Measurements from ENCODE around the gene BCL2L15. TPM values are rescaled to one million over a fixed set of nuclear protein-coding genes. Genes with fewer than 3 reads are reported as not detected.

Gene BCL2L15
- total RNA-seq, 1 donor from 2014 or later: 0.06 TPM

GRCh38 chr1:113901191-113901590 lies 13.8 kb upstream of the BCL2L15 start:
- DNase-seq (ENCODE audit: low read depth): no peak
- no peak for TF ChIP-seq CTCF (conservative IDR thresholded peaks at IDR 0.05; ENCODE audit: low read depth, low read length)
- no peak overlapping the region for H3K4me3 ChIP-seq (ENCODE audit: low read depth, low read length)

GRCh38 chr1:113899111-113899510 lies 11.7 kb upstream of the BCL2L15 start:
- TF ChIP-seq CTCF (conservative IDR thresholded peaks at IDR 0.05; ENCODE audit: low read depth, low read length): no peak
- no peak overlapping the region for H3K4me3 ChIP-seq (ENCODE audit: low read depth, low read length)
- DNase-seq (ENCODE audit: low read depth): no peak

- TF ChIP-seq CTCF (conservative IDR thresholded peaks at IDR 0.05; ENCODE audit: low read depth, low read length): no peak
- no peak for DNase-seq (ENCODE audit: low read depth)
- H3K4me3 ChIP-seq (ENCODE audit: low read depth, low read length): no peak overlapping the region
Observed at GRCh38 chr1:113898241-113898814, 10.9 kb upstream of the BCL2L15 start.

DNA sequence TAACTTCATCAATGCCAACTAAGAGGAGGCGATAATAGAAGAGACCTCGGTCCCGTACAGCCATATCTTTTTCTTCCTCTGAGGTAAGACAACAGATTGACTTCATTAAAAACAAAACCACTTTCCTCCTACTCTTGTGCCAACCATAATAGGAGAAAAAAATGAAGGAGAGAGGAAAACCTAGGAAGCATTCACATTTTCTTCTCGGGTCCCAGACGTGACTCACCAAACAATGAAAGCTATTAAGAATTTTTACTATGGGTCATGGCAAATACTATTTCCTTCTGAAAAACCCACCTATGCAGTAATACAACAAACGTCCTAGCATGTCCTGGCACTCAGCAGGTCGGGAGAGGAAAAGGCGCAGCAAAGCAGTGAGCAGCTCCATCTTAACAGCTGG lies 8.6 kb upstream of the BCL2L15 start:
- no peak for DNase-seq (ENCODE audit: low read depth)
- TF ChIP-seq CTCF (conservative IDR thresholded peaks at IDR 0.05; ENCODE audit: low read depth, low read length): no peak
- H3K4me3 ChIP-seq (ENCODE audit: low read depth, low read length): no peak overlapping the region

DNA sequence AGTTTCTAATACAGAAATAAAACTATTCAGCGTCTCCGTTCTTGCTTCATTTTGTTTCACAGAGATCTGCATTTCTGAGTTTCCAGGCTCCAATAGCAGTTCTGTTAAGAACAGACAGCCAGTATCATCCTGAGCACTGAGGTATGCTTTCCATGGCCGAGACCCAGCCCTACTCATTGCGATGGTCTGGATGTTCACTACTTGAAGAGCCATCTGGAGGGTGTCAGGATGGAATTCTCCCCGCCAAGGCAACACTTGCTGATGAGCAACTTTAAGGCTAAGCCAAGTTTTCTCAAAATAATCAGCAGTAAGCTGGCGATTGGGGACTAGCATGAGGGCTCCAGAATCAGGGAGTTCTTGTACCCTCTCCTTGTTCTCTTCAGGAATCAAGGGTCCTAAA lies 7.7 kb upstream of the BCL2L15 start:
- DNase-seq (ENCODE audit: low read depth): no peak
- TF ChIP-seq CTCF (conservative IDR thresholded peaks at IDR 0.05; ENCODE audit: low read depth, low read length): no peak
- H3K4me3 ChIP-seq (ENCODE audit: low read depth, low read length): no peak overlapping the region

- no peak overlapping the region for H3K4me3 ChIP-seq (ENCODE audit: low read depth, low read length)
- no peak for TF ChIP-seq CTCF (conservative IDR thresholded peaks at IDR 0.05; ENCODE audit: low read depth, low read length)
- DNase-seq (ENCODE audit: low read depth): no peak
Observed at GRCh38 chr1:113893267-113893666, 5.9 kb upstream of the BCL2L15 start.

DNA sequence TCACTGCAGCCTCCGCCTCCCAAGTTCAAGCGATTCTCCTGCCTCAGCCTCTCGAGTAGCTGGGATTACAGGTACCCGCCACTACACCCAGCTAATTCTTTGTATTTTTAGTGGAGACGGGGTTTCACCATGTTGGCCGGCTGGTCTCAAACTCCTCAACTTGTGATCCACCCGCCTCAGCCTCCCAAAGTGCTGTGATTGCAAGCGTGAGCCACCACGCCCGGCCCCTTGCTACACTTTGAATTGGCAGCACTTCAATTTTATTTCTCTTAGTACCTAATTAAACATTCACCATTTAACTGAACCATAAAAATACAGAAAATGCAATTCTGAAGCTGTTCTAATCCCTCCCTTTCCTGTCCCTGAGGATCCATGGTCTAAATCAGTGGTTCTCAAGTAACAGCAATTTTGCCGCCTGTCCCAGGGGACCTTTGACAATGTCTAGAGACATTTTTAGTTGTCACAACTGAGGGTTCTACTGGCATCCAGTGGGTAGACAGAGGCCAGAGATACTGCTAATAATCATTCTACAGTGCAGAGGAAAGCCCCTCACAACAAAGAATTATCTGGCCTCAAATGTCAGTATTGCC lies 4.3 kb upstream of the BCL2L15 start:
- DNase-seq (ENCODE audit: low read depth): no peak
- no peak overlapping the region for H3K4me3 ChIP-seq (ENCODE audit: low read depth, low read length)
- no peak for TF ChIP-seq CTCF (conservative IDR thresholded peaks at IDR 0.05; ENCODE audit: low read depth, low read length)
